Measurements from ENCODE around the gene KIF14.

KIF14 gene

GRCh38 chr1:200620273-200621131 lies at the start of gene KIF14:
Gene KIF14, minus strand, starts transcription at chr1:200620751. Its CDS starts 2,028 bp downstream, at chr1:200618723.
- DNase-seq (ENCODE audit: low read depth): peak; percentile 71

- peak; percentile 95 for DNase-seq (ENCODE audit: low read depth)
These were observed 49.0 kb upstream of the KIF14 start, which contains the start of gene DDX59 for GRCh38 chr1:200669314-200670241. Gene DDX59, minus strand, starts transcription at chr1:200669907. Its CDS starts 3,167 bp downstream, at chr1:200666740.

- no peak for DNase-seq (ENCODE audit: low read depth)
These were observed 48.2 kb upstream of the KIF14 start for GRCh38 chr1:200668514-200669313.

- DNase-seq (ENCODE audit: low read depth): no peak
These were observed 45.8 kb upstream of the KIF14 start for GRCh38 chr1:200666309-200666708.

GRCh38 chr1:200665861-200666260 lies 45.3 kb upstream of the KIF14 start:
- no peak for DNase-seq (ENCODE audit: low read depth)

GRCh38 chr1:200660719-200661118 lies 40.2 kb upstream of the KIF14 start:
- DNase-seq (ENCODE audit: low read depth): no peak

- no peak for DNase-seq (ENCODE audit: low read depth)
These were observed 38.7 kb upstream of the KIF14 start for GRCh38 chr1:200659269-200659668.

GRCh38 chr1:200658037-200658818 lies 37.7 kb upstream of the KIF14 start:
- no peak for DNase-seq (ENCODE audit: low read depth)

GRCh38 chr1:200654660-200655059 lies 34.1 kb upstream of the KIF14 start:
- DNase-seq (ENCODE audit: low read depth): no peak

GRCh38 chr1:200653022-200653462 lies 32.5 kb upstream of the KIF14 start:
- DNase-seq (ENCODE audit: low read depth): no peak

- DNase-seq (ENCODE audit: low read depth): no peak
These were observed 31.8 kb upstream of the KIF14 start for GRCh38 chr1:200652378-200652777.

- no peak for DNase-seq (ENCODE audit: low read depth)
These were observed 26.0 kb upstream of the KIF14 start for GRCh38 chr1:200646515-200646914.

GRCh38 chr1:200644021-200644420 lies 23.5 kb upstream of the KIF14 start:
- no peak for DNase-seq (ENCODE audit: low read depth)

GRCh38 chr1:200642481-200642880 lies 21.9 kb upstream of the KIF14 start:
- DNase-seq (ENCODE audit: low read depth): no peak

GRCh38 chr1:200640963-200641401 lies 20.4 kb upstream of the KIF14 start:
- no peak for DNase-seq (ENCODE audit: low read depth)

GRCh38 chr1:200640373-200640962 lies 19.9 kb upstream of the KIF14 start:
- DNase-seq (ENCODE audit: low read depth): no peak

GRCh38 chr1:200638073-200638472 lies 17.5 kb upstream of the KIF14 start:
- DNase-seq (ENCODE audit: low read depth): no peak

GRCh38 chr1:200636681-200637080 lies 16.1 kb upstream of the KIF14 start:
- no peak for DNase-seq (ENCODE audit: low read depth)

- no peak for DNase-seq (ENCODE audit: low read depth)
These were observed 13.9 kb upstream of the KIF14 start for GRCh38 chr1:200634261-200635122.

- DNase-seq (ENCODE audit: low read depth): no peak
These were observed 10.8 kb upstream of the KIF14 start for GRCh38 chr1:200631375-200631774.
